ENCODE data around the gene DLX1. TPM values are rescaled to one million over a fixed set of nuclear protein-coding genes. Genes with fewer than 3 reads are reported as not detected.

DLX1 gene
- total and polyA plus RNA-seq, 9 of the 15 experiments (the other 6 are each of a cell fraction or from before 2014, with no cell fraction given), result 1.9 to 26.2 (median 9.6) TPM

GRCh38 chr2:172087207-172087779 lies 2.0 kb downstream of the DLX1 start:
- H4K20me1 ChIP-seq (replicated peaks; ENCODE audit: control insufficient read depth, insufficient read depth, low read length), result no peaks in the 10 kb centered on the region
- WGBS (ENCODE audit: insufficient coverage, low coverage, missing lambda C conversion rate), result 96% methylated on average over 27 of the region's 31 CpGs
- no peak overlapping the region for H3K4me2 ChIP-seq (ENCODE audit: insufficient read depth, low read length)
- POLR2A ChIA-PET, result interaction anchor here (0.7 to 1.0 kb wide), 2 partner anchors 25 to 1911 kb away, joined by 3 read pairs; no protein-coding TSS in a partner anchor
- H3K4me1 ChIP-seq (replicated peaks in 1 of 2; ENCODE audit: control insufficient read depth in 2 of 2, insufficient read depth in 2 of 2, low read length in 2 of 2), result peaks cover 7 to 37% of the 10 kb centered on the region in 2 experiments; a peak in 4 of 5 replicates
- no peaks in the 10 kb centered on the region for H3K9me3 ChIP-seq (replicated peaks; ENCODE audit: control insufficient read depth, insufficient read depth, low read depth, low read length)
- TF ChIP-seq NFRKB (IDR thresholded peaks at IDR 0.05; ENCODE audit: low read depth) (no peak), ZBTB33 (CRISPR knock-in tag; IDR thresholded peaks at IDR 0.05) (0 out of 2 replicates have a peak, but pooled peaks have one; percentile 24)
- no peaks in the 10 kb centered on the region for H3K27me3 ChIP-seq (ENCODE audit: control insufficient read depth in 2 of 2, insufficient read depth in 2 of 2, low read length in 2 of 2)
- CTCF ChIA-PET (ENCODE audit: low intra/inter-chr PET ratio), result no interaction called here
- no peak overlapping the region for H3K4me3 ChIP-seq
- in situ Hi-C loops (cut with MboI) (no loop called here), intact Hi-C loops (cut with micrococcal nuclease) (no loop called here)
- no peak for FAIRE-seq
- peaks cover 8% of the 10 kb centered on the region; the same call in 2 of the 3 replicates for H3K79me2 ChIP-seq (ENCODE audit: control insufficient read depth, insufficient read depth, low read length)
- ATAC-seq, result no peak
- H3K36me3 ChIP-seq (ENCODE audit: control insufficient read depth, insufficient read depth, low read length), result peaks cover 20% of the 10 kb centered on the region; the same call in 1 of the 3 replicates
- no peaks in the 10 kb centered on the region for H3K9me1 ChIP-seq (ENCODE audit: control insufficient read depth, insufficient read depth, low read length)
- H2AFZ ChIP-seq (ENCODE audit: low read depth, low read length), result no peak overlapping the region
- no TSS peak for BruUV-seq (replicated peaks)
- no peak overlapping the region for H3K9ac ChIP-seq (ENCODE audit: insufficient read depth in 1 of 2, low read depth in 2 of 2, low read length in 2 of 2)
- no peak overlapping the region for H3K27ac ChIP-seq (ENCODE audit: extremely low read depth, low read depth, low read length)
- no peak for DNase-seq (ENCODE audit: extremely low read depth in 1 of 4, low spot score in 3 of 4)

All from K562 (cell line).